ENCODE data around the gene LTB4R. TPM values are rescaled to one million over a fixed set of nuclear protein-coding genes. Genes with fewer than 3 reads are reported as not detected.
A peak's percentile ranks its signal among the peaks of the same experiment; 100 is the strongest.
"Not testable (repeated sequence)": the region's sequence is repeated elsewhere in the genome, so short reads cannot be mapped to it uniquely, and the experiment has no call there.

The LTB4R gene
- total RNA-seq, 2 experiments from 2014 or later, result 10.6 to 11.4 TPM

DNA sequence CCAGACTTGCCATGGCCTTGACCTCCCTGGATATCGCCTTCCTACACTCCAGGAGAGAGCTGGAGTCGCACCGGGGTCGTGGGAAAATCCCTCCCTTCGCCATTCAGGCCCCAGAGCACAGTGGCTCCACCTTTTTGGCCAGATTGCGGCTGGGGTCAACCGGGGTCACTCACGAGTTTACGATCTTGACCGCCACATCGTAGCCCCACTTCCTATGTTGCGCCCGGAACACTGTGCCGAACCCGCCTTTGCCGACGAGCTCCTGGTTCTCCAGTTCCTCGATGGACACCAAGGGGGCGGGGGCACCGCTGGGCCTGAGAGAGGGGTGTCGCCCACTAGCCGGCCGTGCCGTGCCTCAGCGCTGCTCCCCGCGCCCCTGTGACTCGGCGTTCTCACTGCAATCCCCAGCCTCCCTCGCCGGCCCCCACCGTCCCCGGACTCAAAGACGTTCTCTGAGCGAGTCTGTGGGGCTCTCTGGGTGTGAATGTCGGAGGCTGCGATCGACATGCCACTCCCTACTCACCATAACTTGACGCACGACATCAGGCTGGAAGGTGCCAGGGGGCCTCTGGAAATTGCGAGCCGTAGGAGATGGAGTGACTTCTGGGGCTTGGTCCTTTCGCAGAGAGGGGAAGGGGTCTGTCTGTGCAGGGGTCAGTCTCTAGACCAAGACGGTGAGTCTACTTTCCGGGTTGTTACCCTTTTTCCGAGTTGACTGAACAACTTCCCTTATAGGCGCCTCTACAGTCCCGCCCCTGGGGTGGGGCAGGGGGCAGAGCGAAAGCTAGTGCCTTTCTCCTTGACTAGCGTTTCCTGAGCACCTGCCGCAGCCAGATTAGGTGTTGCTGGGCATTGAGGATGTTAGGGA is 28.2 kb downstream of the LTB4R start, which contains the start of gene RIPK3:
RIPK3 (minus strand) TSS at position 708 of the 868 bp plus-strand sequence; CDS start at position 543, 165 bp downstream.
- intact Hi-C loops (cut with micrococcal nuclease), result loop anchor here (1.0 to 10.0 kb wide), 3 partner anchors 27 to 815 kb away; no protein-coding TSS in a partner anchor
- peak; percentile 84 for DNase-seq
- peaks cover 11% of the 10 kb centered on the region for H3K27me3 Mint-ChIP-seq (ENCODE audit: low read depth)
- CTCF ChIA-PET, result interaction anchor here (0.7 to 25.1 kb wide), 10 partner anchors 8 to 124 kb away, joined by 3 to 617 read pairs (median 4); partner anchors contain the start of genes CBLN3, CIDEB, KHNYN and MDP1
- peak within 1 kb of the TSS; percentile 67 for H3K27ac Mint-ChIP-seq
- H3K4me3 Mint-ChIP-seq, result peak within 1 kb of the TSS; percentile 89
- peaks cover 7% of the 10 kb centered on the region for H3K36me3 Mint-ChIP-seq (ENCODE audit: low read depth)
- no peaks in the 10 kb centered on the region for H3K9me3 Mint-ChIP-seq
- H3K4me1 Mint-ChIP-seq (ENCODE audit: low read depth), result peaks cover 26% of the 10 kb centered on the region

DNA sequence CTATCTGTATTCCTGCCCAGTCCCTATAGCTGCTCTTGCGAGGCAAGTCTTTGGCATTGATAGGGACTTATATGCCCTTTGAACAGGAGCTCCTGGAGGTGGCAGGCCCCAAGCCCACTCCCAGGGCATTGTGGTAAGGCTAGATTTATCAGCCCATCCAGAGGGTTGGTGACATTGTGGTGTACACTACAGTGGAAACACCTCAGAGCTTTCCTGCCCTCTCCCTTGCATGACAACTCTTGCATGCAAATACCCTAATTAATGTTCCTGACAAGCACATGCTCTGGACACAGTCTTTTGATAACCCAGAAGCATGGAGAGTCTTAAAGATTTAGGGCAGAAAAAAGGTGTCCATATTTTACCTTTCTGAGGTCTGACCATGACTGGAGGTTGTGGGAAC is 29.3 kb downstream of the LTB4R start:
- CTCF ChIA-PET, result interaction anchor here (1.0 to 25.1 kb wide), 7 partner anchors 9 to 125 kb away, joined by 3 to 617 read pairs (median 5); partner anchors contain the start of genes CBLN3, KHNYN and MDP1

DNA sequence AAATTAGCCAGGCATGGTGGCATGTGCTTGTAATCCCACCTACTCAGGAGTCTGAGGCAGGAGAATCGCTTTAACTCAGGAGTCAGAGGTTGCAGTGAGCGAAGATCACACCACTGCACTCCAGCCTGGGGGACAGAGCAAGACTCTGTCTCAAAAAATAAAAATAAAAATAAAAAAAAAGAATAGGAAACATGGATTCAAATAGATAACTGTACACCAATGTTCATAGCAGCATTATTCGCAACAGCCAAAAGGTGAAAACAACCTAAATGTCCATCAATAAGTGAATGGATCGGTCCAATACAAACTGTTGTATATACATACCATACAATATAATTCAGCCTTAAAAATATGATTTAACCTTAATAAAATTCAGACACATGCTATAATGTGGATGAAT is 31.6 kb downstream of the LTB4R start:
- DNase-seq, result no peak
- intact Hi-C loops (cut with micrococcal nuclease), result no loop called here
- H3K27ac Mint-ChIP-seq, result no peak overlapping the region
- CTCF ChIA-PET, result interaction anchor here (1.2 to 1.4 kb wide), 2 partner anchors 9 to 23 kb away, joined by 3 to 8 read pairs; no protein-coding TSS in a partner anchor
- H3K9me3 Mint-ChIP-seq, result no peaks in the 10 kb centered on the region
- H3K4me1 Mint-ChIP-seq (ENCODE audit: low read depth), result peaks cover 19% of the 10 kb centered on the region
- no peak overlapping the region for H3K4me3 Mint-ChIP-seq
- H3K36me3 Mint-ChIP-seq (ENCODE audit: low read depth), result no peaks in the 10 kb centered on the region
- H3K27me3 Mint-ChIP-seq (ENCODE audit: low read depth), result peaks cover 8% of the 10 kb centered on the region

More for the DNA sequence above, 29.3 kb downstream of the LTB4R start:
- intact Hi-C loops (cut with micrococcal nuclease), result loop anchor here (1.0 to 2.0 kb wide), 2 partner anchors 26 to 90 kb away; no protein-coding TSS in a partner anchor
- no peak for DNase-seq
- Mint-ChIP-seq H3K27me3 (ENCODE audit: low read depth) (peaks cover 8% of the 10 kb centered on the region), H3K4me1 (ENCODE audit: low read depth) (peaks cover 19% of the 10 kb centered on the region), H3K4me3 (no peak overlapping the region), H3K36me3 (ENCODE audit: low read depth) (peaks cover 2% of the 10 kb centered on the region), H3K9me3 (no peaks in the 10 kb centered on the region), H3K27ac (no peak overlapping the region)

DNA sequence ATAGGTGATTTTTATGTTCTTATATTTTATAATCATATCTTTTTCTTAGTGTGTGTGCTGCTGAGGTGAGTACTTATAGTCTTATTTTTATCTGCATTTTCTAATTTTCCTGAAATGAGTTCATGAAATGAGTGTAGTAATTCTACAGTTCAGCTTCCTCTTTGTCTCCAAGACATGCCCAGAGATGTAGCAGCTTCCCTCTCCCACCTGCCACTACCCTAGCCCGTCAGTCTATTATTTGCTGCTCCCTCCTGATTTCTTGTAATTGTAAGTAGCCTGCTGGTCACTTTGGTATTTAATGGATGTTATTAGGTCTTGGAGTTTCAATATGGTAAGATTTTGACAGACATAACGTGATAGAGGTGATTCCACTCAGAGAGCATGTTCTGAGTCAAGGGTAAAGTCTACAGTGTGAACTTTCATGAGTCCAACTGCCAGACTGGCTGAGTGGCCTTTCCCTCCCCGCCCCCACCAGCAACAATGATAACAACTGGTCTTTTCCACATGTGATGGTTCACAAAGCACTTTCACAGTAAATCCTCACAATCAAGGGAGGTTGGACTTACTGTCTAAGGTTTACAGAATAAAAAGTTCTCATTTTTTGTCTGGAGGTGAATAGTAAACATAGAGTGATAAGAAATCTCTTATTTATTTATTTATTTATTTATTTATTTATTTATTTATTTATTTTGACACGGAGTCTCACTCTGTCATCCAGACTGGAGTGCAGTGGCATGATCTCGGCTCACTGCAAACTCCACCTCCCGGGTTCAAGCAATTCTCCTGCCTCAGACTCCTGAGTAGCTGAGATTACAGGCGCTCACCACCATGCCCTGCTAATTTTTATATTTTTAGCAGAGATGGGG is 32.7 kb downstream of the LTB4R start:
- no peak for DNase-seq
- CTCF ChIA-PET, result interaction anchor here (1.2 to 5.3 kb wide), 4 partner anchors 10 to 92 kb away, joined by 3 to 34 read pairs (median 12); partner anchors contain the start of genes ADCY4, CBLN3 and KHNYN
- peaks cover 10% of the 10 kb centered on the region for H3K4me1 Mint-ChIP-seq (ENCODE audit: low read depth)
- H3K9me3 Mint-ChIP-seq, result no peaks in the 10 kb centered on the region
- no peaks in the 10 kb centered on the region for H3K36me3 Mint-ChIP-seq (ENCODE audit: low read depth)
- intact Hi-C loops (cut with micrococcal nuclease), result no loop called here
- peaks cover 8% of the 10 kb centered on the region for H3K27me3 Mint-ChIP-seq (ENCODE audit: low read depth)
- no peak overlapping the region for H3K27ac Mint-ChIP-seq
- H3K4me3 Mint-ChIP-seq, result no peak overlapping the region

DNA sequence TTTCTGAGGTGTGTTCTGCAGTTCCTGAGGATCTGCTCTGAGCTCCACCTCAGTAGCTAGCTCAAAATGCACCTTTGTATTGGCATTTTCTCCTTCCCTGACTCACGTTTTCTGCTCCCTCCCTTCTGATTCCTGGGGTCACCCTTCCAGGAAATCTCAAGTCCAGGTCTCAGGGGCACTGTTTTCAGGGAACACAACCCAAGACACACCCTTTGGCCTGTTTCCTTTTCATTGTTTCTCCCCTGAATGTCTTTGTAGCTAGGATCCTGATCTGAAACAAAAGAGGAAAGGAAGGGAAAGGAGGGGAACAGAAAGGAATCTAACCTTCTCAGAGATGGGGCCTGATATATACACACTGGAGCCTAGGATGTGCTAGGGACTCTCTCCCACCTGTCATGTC is 35.8 kb downstream of the LTB4R start:
- CTCF ChIA-PET, result interaction anchor here (0.6 to 5.3 kb wide), 5 partner anchors 13 to 261 kb away, joined by 3 to 34 read pairs (median 4); partner anchors contain the start of genes ADCY4, CBLN3 and KHNYN
- peaks cover 31% of the 10 kb centered on the region for H3K27me3 Mint-ChIP-seq (ENCODE audit: low read depth)
- no peak overlapping the region for H3K4me3 Mint-ChIP-seq
- H3K36me3 Mint-ChIP-seq (ENCODE audit: low read depth), result no peaks in the 10 kb centered on the region
- DNase-seq, result no peak
- H3K9me3 Mint-ChIP-seq, result no peaks in the 10 kb centered on the region
- H3K4me1 Mint-ChIP-seq (ENCODE audit: low read depth), result no peaks in the 10 kb centered on the region
- H3K27ac Mint-ChIP-seq, result no peak overlapping the region
- intact Hi-C loops (cut with micrococcal nuclease), result no loop called here

DNA sequence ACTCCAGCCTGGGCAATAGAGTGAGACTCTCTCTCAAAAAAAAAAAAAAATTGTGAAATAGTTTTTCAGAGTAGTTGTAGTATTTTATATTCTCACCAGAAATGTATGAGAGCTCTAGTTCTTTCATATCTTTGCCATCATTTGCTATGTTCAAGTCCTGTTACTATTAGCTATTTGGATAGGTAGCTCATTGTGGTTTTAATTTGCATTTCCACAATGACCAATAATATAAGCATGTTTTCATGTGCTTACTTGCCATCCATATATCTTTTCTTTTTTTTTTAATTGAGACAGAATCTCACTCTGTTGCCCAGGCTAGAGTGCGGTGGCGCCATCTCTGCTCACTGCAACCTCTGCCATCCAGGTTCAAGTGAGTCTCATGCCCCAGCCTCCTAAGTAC is 36.9 kb downstream of the LTB4R start:
- no peaks in the 10 kb centered on the region for H3K36me3 Mint-ChIP-seq (ENCODE audit: low read depth)
- H3K4me3 Mint-ChIP-seq, result no peak overlapping the region
- H3K27ac Mint-ChIP-seq, result no peak overlapping the region
- peaks cover 34% of the 10 kb centered on the region for H3K27me3 Mint-ChIP-seq (ENCODE audit: low read depth)
- intact Hi-C loops (cut with micrococcal nuclease), result no loop called here
- no peaks in the 10 kb centered on the region for H3K4me1 Mint-ChIP-seq (ENCODE audit: low read depth)
- no peaks in the 10 kb centered on the region for H3K9me3 Mint-ChIP-seq
- CTCF ChIA-PET, result interaction anchor here (0.6 to 5.3 kb wide), 5 partner anchors 11 to 83 kb away, joined by 5 to 34 read pairs (median 8); partner anchors contain the start of genes ADCY4, CBLN3 and KHNYN
- DNase-seq, result no peak

DNA sequence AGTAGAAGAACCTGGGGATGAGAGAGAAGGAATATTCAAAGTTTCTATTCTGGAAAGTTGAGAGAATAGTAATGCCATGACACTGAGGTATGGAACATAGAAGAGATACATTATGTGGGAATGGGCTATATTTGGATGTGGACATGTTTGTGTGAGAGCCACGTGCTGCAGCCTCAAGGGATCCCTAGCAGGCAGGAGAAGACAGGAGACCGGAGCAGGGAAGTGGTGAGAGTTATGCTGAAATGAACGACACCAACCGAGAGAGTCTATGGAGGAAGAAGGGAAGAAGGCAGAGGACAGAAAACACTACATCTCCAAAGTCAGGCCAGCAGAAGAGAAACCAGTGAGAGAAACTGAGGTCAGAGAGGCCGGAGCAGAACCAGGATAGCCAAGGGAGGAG is 38.4 kb downstream of the LTB4R start:
- CTCF ChIA-PET, result interaction anchor here (0.7 to 1.2 kb wide), 2 partner anchors 16 to 19 kb away, joined by 4 to 6 read pairs; no protein-coding TSS in a partner anchor
- no peak overlapping the region for H3K4me3 Mint-ChIP-seq
- peaks cover 8% of the 10 kb centered on the region for H3K4me1 Mint-ChIP-seq (ENCODE audit: low read depth)
- no peak for DNase-seq
- H3K9me3 Mint-ChIP-seq, result no peaks in the 10 kb centered on the region
- intact Hi-C loops (cut with micrococcal nuclease), result no loop called here
- peaks cover 37% of the 10 kb centered on the region for H3K27me3 Mint-ChIP-seq (ENCODE audit: low read depth)
- no peaks in the 10 kb centered on the region for H3K36me3 Mint-ChIP-seq (ENCODE audit: low read depth)
- H3K27ac Mint-ChIP-seq, result no peak overlapping the region

DNA sequence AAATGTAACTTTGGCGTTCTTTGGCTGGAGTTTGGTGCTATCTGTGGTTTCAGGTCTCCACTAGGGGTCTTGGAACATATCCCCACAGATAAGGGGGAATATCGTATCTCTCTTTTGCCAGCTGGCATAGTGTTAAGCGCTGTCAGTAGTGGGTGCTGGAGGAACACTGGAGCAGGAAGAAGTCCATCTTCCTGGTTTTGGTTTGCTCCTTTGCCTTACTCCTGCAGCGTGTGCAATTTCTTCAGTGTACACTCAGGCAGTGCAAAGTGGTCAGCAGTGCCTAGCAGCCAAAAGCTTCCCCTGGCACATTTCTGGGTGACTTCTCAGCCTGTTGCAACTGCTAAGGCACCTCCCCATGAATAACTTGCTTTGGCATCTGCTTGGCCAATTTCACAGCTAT is 40.2 kb downstream of the LTB4R start:
- Mint-ChIP-seq H3K4me1 (ENCODE audit: low read depth) (peaks cover 8% of the 10 kb centered on the region), H3K4me3 (no peak overlapping the region), H3K27me3 (ENCODE audit: low read depth) (peaks cover 31% of the 10 kb centered on the region), H3K9me3 (no peaks in the 10 kb centered on the region), H3K27ac (no peak overlapping the region), H3K36me3 (ENCODE audit: low read depth) (no peaks in the 10 kb centered on the region)
- DNase-seq, result no peak
- CTCF ChIA-PET, result interaction anchor here (0.7 to 1.8 kb wide), 5 partner anchors 18 to 86 kb away, joined by 3 to 11 read pairs (median 5); no protein-coding TSS in a partner anchor
- intact Hi-C loops (cut with micrococcal nuclease), result no loop called here

DNA sequence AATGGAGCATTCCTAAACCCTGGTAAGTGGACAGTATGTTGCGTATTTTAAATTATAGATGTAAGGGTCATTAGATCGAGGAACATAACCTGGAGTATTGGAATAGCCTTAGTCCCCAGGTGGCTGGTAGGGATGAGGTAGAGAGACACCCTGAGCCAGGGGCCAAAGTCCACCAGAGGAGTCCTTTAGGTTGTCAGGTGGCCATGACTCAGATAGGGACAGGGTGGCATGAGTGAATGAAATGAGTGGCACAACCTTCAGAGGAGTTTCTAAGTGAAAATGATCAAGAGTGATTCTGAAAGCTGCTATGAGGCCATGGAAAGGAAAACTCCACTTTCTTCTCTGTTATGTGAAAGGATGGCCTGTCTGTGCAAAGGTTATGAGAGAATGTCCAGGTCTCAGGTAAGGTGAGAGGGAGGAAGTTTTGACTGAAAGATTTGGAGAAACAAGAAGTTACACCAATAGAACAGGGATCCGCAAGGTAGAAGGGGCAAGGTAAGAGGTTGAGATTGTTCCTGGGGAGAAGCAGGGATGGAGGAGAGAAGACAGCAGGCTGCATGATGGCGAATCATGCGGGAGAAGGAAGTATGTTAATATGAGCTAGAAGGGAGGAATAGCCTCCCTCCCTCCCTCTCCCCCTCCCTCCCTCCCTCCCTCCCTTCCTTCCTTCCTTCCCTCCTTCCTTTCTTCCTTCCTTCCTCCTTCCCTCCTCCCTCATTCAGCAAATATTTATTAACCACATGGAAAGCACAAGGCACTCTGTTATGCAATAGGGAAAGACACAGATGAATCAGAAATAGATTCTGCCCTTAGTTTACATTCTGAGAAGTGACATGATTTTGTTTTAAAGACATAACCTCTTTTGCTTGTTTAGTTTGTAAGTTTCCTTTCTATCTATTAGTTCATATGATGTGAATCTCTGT is 42.5 kb downstream of the LTB4R start:
- intact Hi-C loops (cut with micrococcal nuclease), result no loop called here
- CTCF ChIA-PET, result no interaction called here
- peaks cover 31% of the 10 kb centered on the region for H3K27me3 Mint-ChIP-seq (ENCODE audit: low read depth)
- H3K36me3 Mint-ChIP-seq (ENCODE audit: low read depth), result no peaks in the 10 kb centered on the region
- H3K4me3 Mint-ChIP-seq, result no peak overlapping the region
- H3K4me1 Mint-ChIP-seq (ENCODE audit: low read depth), result peaks cover 8% of the 10 kb centered on the region
- H3K27ac Mint-ChIP-seq, result no peak overlapping the region
- H3K9me3 Mint-ChIP-seq, result no peaks in the 10 kb centered on the region
- DNase-seq, result no peak

DNA sequence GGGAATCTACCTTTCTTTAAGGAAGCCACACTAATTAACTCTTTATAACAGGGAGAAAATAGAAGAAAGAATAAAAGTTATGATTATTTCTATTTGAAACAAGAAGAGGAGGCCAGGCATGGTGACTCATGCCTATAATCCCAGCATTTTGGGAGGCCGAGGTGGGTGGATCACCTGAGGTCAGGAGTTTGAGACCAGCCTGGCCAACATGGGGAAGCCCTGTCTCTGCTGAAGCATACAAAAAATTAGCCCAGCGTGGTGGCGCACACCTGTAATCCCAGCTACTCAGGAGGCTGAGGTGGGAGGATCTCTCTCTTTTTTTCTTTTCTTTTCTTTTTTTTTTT is 43.2 kb downstream of the LTB4R start:
- H3K27ac Mint-ChIP-seq; H3K4me1 Mint-ChIP-seq (ENCODE audit: low read depth); H3K36me3 Mint-ChIP-seq (ENCODE audit: low read depth); DNase-seq; intact Hi-C loops (cut with micrococcal nuclease); H3K4me3 Mint-ChIP-seq; H3K9me3 Mint-ChIP-seq: not testable (repeated sequence)
- CTCF ChIA-PET, result interaction anchor here (0.6 kb wide), 1 partner anchor 81 kb away, joined by 3 read pairs; no protein-coding TSS in a partner anchor
- peaks cover 29% of the 10 kb centered on the region for H3K27me3 Mint-ChIP-seq (ENCODE audit: low read depth)

DNA sequence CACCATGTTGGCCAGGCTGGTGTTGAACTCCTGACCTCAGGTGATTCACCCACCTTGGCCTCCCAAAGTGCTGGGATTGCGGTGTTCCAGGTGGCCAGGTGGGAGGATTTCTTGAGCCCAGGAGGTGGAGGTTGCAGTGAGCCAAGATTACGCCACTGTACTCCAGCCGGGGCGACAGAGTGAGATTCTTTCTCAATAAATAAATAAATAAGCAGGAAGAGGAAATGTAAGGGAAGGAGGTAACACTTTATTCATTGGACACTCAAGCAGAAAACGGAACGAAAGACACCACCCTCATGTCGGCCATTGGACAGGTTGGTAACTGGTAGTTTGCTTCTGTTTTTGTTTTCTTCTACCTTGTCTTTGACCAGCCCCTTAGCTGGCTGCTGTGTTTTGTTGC is 43.7 kb downstream of the LTB4R start:
- Mint-ChIP-seq H3K4me3 (no peak overlapping the region), H3K27ac (no peak overlapping the region), H3K36me3 (ENCODE audit: low read depth) (no peaks in the 10 kb centered on the region), H3K9me3 (no peaks in the 10 kb centered on the region), H3K27me3 (ENCODE audit: low read depth) (peaks cover 23% of the 10 kb centered on the region), H3K4me1 (ENCODE audit: low read depth) (peaks cover 8% of the 10 kb centered on the region)
- DNase-seq, result no peak
- CTCF ChIA-PET, result interaction anchor here (0.6 kb wide), 1 partner anchor 81 kb away, joined by 3 read pairs; no protein-coding TSS in a partner anchor
- intact Hi-C loops (cut with micrococcal nuclease), result no loop called here

All from activated naive CD4-positive, alpha-beta T cell treated with anti-CD3 and anti-CD28 coated beads for 36 hours (primary cell).